ENCODE results near the gene E2F6.

DNA sequence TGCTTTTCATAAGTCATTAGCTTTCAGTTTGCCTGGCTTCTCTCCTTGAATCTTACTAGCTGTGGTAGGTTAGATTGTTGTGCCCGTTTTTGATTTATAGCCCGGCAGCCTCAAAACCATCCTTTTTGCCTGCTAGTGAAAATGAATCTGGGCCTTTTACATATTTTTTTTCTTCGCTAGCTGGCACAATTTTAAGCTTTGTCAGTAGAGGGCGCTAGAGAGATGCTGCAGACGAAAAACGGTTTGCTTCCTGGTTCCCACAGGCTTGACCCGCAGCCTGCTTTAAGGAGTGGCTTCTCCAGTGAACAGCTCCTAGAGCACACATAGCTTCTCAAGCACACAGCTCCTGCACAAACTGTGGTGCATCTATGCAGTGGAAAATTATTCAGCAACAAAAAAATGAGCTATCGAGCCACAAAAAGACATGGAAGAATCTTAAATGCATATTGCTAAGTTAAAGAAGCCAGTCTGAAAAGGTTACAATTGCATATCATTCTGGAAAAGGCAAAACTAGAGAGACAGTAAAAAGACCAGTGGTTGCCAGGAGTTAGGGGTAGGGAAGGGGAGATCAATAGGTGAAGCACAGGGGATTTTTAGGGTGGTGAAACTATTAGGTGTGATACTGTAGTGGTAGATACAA is 47.9 kb downstream of the E2F6 start:
- TF ChIP-seq POLR2A (IDR thresholded peaks at IDR 0.05; ENCODE audit: low read length) = no peak
- no peak for TF ChIP-seq GATA1 (IDR thresholded peaks at IDR 0.05; ENCODE audit: low read depth, low read length)

Measured in erythroblast (primary cell).